Muscle layer of duodenum (tissue), 2 donors: ENCODE data around the gene MACROH2A2.
"Not testable (repeated sequence)": the region's sequence is repeated elsewhere in the genome, so short reads cannot be mapped to it uniquely, and the experiment has no call there.

Source experiments
- H3K27ac ChIP-seq: one replicate; pipeline ENCODE4 v1.7.0; 2013; ENCODE audit warnings: mild to moderate bottlenecking, low read length
- H3K27me3 ChIP-seq: one replicate; pipeline ENCODE4 v1.7.0; 2013; ENCODE audit warnings: low read depth, mild to moderate bottlenecking, control low read depth, low read length
- H3K36me3 ChIP-seq, 2 donors: one replicate each; pipeline ENCODE4 v1.7.0; 2013; ENCODE audit warnings: low read length in 2 of 2, control low read depth in 1 of 2, mild to moderate bottlenecking in 1 of 2; ENCODE audit not compliant: insufficient read depth in 2 of 2, control insufficient read depth in 1 of 2
- H3K4me1 ChIP-seq, 2 donors: one replicate each; pipeline ENCODE4 v1.7.0; 2013; ENCODE audit warnings: low read length in 2 of 2, mild to moderate bottlenecking in 2 of 2, control low read depth in 1 of 2, moderate library complexity in 1 of 2; ENCODE audit not compliant: insufficient read depth in 2 of 2, control insufficient read depth in 1 of 2
- H3K4me3 ChIP-seq, 2 donors: one replicate each; pipeline ENCODE4 v1.7.0; 2013; ENCODE audit warnings: low read length in 2 of 2, low read depth in 1 of 2, mild to moderate bottlenecking in 1 of 2
- H3K9me3 ChIP-seq, 2 donors: one replicate each; pipeline ENCODE4 v1.7.0; 2013; ENCODE audit warnings: low read length in 2 of 2, control low read depth in 1 of 2, mild to moderate bottlenecking in 1 of 2; ENCODE audit not compliant: control insufficient read depth in 1 of 2
- donor health status: healthy.

Gene MACROH2A2

GRCh38 chr10:70052462-70053217 lies at the start of gene MACROH2A2:
TSS of gene MACROH2A2 (plus strand) at chr10:70052846. CDS start at chr10:70075659, 22,813 bp downstream.
- no peak within 1 kb of the TSS for H3K27ac ChIP-seq
- peak within 1 kb of the TSS; percentile 67 to 97 for H3K4me3 ChIP-seq

GRCh38 chr10:70007116-70007820 lies 45.4 kb upstream of the MACROH2A2 start:
- peaks cover 0 to 3% of the 10 kb centered on the region in 2 donors for H3K9me3 ChIP-seq
- H3K27ac ChIP-seq, result no peak overlapping the region
- no peaks in the 10 kb centered on the region for H3K4me1 ChIP-seq
- no peak overlapping the region for H3K4me3 ChIP-seq
- no peaks in the 10 kb centered on the region for H3K27me3 ChIP-seq
- H3K36me3 ChIP-seq, result no peaks in the 10 kb centered on the region

More at GRCh38 chr10:70052462-70053217, at the start of gene MACROH2A2:
- H3K4me1 ChIP-seq, result peaks cover 0 to 12% of the 10 kb centered on the region in 2 donors
- no peaks in the 10 kb centered on the region for H3K9me3 ChIP-seq
- H3K27me3 ChIP-seq, result no peaks in the 10 kb centered on the region
- H3K36me3 ChIP-seq, result no peaks in the 10 kb centered on the region

- Histone ChIP-seq H3K4me1 (no peaks in the 10 kb centered on the region), H3K36me3 (no peaks in the 10 kb centered on the region), H3K9me3 (peaks cover 9 to 12% of the 10 kb centered on the region in 2 donors), H3K27ac (no peak overlapping the region), H3K4me3 (no peak overlapping the region), H3K27me3 (no peaks in the 10 kb centered on the region)
Measured at GRCh38 chr10:70031215-70031614, 21.4 kb upstream of the MACROH2A2 start.

- Histone ChIP-seq H3K4me3 (no peak overlapping the region), H3K36me3 (no peaks in the 10 kb centered on the region), H3K9me3 (peaks cover 9 to 12% of the 10 kb centered on the region in 2 donors), H3K27ac (no peak overlapping the region), H3K4me1 (no peaks in the 10 kb centered on the region), H3K27me3 (no peaks in the 10 kb centered on the region)
Measured at GRCh38 chr10:70032667-70033289, 19.9 kb upstream of the MACROH2A2 start.

GRCh38 chr10:70034232-70034631 lies 18.4 kb upstream of the MACROH2A2 start:
- no peak overlapping the region for H3K4me3 ChIP-seq
- no peaks in the 10 kb centered on the region for H3K27me3 ChIP-seq
- no peaks in the 10 kb centered on the region for H3K4me1 ChIP-seq
- no peak overlapping the region for H3K27ac ChIP-seq
- H3K9me3 ChIP-seq, result peaks cover 12 to 14% of the 10 kb centered on the region in 2 donors
- no peaks in the 10 kb centered on the region for H3K36me3 ChIP-seq

GRCh38 chr10:70035531-70035930 lies 17.1 kb upstream of the MACROH2A2 start:
- no peaks in the 10 kb centered on the region for H3K36me3 ChIP-seq

GRCh38 chr10:70038923-70039322 lies 13.7 kb upstream of the MACROH2A2 start:
- Histone ChIP-seq H3K36me3 (no peaks in the 10 kb centered on the region), H3K27ac (no peak overlapping the region), H3K4me3 (no peak overlapping the region), H3K27me3 (no peaks in the 10 kb centered on the region), H3K9me3 (peaks cover 0 to 9% of the 10 kb centered on the region in 2 donors), H3K4me1 (no peaks in the 10 kb centered on the region)

More at GRCh38 chr10:70035531-70035930, 17.1 kb upstream of the MACROH2A2 start:
- no peak overlapping the region for H3K4me3 ChIP-seq
- H3K4me1 ChIP-seq, result no peaks in the 10 kb centered on the region
- H3K27ac ChIP-seq, result no peak overlapping the region
- H3K9me3 ChIP-seq, result peaks cover 6 to 14% of the 10 kb centered on the region in 2 donors
- H3K27me3 ChIP-seq, result no peaks in the 10 kb centered on the region

GRCh38 chr10:70041016-70041415 lies 11.6 kb upstream of the MACROH2A2 start:
- no peaks in the 10 kb centered on the region for H3K36me3 ChIP-seq
- H3K9me3 ChIP-seq, result peaks cover 0 to 9% of the 10 kb centered on the region in 2 donors
- no peaks in the 10 kb centered on the region for H3K4me1 ChIP-seq
- H3K27me3 ChIP-seq, result no peaks in the 10 kb centered on the region
- no peak overlapping the region for H3K4me3 ChIP-seq
- H3K27ac ChIP-seq, result no peak overlapping the region

- H3K27me3 ChIP-seq, H3K9me3 ChIP-seq, H3K27ac ChIP-seq, H3K36me3 ChIP-seq, H3K4me3 ChIP-seq, H3K4me1 ChIP-seq: not testable (repeated sequence)
Measured at GRCh38 chr10:70041739-70042138, 10.9 kb upstream of the MACROH2A2 start.

- H3K9me3 ChIP-seq, H3K4me3 ChIP-seq, H3K4me1 ChIP-seq, H3K27ac ChIP-seq, H3K27me3 ChIP-seq, H3K36me3 ChIP-seq: not testable (repeated sequence)
Measured at GRCh38 chr10:70047066-70047465, 5.6 kb upstream of the MACROH2A2 start.

- Histone ChIP-seq H3K27ac (no peak overlapping the region), H3K9me3 (no peaks in the 10 kb centered on the region), H3K27me3 (no peaks in the 10 kb centered on the region), H3K4me1 (peaks cover 0 to 10% of the 10 kb centered on the region in 2 donors), H3K4me3 (no peak overlapping the region), H3K36me3 (no peaks in the 10 kb centered on the region)
Measured at GRCh38 chr10:70048030-70048723, 4.5 kb upstream of the MACROH2A2 start.
